ENCODE results near the gene AMMECR1L.
"Not testable (repeated sequence)": the region's sequence is repeated elsewhere in the genome, so short reads cannot be mapped to it uniquely, and the experiment has no call there.

The AMMECR1L gene

DNA sequence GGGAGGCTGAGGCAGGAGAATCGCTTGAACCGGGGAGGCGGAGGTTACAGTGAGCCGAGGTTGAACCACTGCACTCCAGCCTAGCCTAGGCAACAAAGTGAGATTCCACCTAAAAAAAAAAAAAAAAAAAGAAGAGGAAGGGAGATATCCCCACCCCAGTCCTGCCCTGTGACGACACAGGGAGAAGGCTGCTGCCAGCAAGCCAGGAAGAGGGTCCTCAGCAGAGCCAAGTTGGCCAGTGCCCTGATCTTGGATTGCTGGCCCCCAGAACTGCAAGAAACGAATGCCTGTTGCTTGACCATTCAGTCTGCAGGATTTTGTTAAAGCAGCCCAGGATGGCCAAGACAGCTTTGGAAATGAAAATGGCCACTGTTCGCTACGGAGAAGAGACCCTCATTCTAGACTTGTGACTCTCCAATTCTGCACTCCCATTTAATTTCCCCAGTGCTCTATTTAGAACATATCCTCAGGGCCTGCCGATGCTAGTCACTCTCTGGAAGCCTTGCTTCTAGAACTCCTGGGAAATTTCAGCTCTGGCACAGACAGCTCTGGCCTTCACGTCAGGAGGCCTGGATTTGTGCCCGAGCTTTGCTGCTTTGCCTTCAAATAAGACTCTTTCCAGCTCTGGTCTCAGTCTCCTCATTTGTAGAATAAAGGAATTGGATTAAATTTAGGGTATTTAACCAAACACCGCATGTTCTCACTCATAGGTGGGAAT, 15.7 kb upstream of the AMMECR1L start:
- Histone ChIP-seq H3K4me1 (ENCODE audit: control insufficient read depth in 1 of 2, insufficient read depth in 1 of 2, low read depth in 1 of 2, low read length in 1 of 2) (peaks cover 31 to 44% of the 10 kb centered on the region in 2 experiments), H3K4me3 (ENCODE audit: low read depth in 1 of 2, low read length in 1 of 2) (no peak overlapping the region), H3K36me3 (no peaks in the 10 kb centered on the region), H3K9me3 (no peaks in the 10 kb centered on the region), H3K27me3 (no peaks in the 10 kb centered on the region), H3K27ac (no peak overlapping the region)
- TF ChIP-seq, protein P1, sequence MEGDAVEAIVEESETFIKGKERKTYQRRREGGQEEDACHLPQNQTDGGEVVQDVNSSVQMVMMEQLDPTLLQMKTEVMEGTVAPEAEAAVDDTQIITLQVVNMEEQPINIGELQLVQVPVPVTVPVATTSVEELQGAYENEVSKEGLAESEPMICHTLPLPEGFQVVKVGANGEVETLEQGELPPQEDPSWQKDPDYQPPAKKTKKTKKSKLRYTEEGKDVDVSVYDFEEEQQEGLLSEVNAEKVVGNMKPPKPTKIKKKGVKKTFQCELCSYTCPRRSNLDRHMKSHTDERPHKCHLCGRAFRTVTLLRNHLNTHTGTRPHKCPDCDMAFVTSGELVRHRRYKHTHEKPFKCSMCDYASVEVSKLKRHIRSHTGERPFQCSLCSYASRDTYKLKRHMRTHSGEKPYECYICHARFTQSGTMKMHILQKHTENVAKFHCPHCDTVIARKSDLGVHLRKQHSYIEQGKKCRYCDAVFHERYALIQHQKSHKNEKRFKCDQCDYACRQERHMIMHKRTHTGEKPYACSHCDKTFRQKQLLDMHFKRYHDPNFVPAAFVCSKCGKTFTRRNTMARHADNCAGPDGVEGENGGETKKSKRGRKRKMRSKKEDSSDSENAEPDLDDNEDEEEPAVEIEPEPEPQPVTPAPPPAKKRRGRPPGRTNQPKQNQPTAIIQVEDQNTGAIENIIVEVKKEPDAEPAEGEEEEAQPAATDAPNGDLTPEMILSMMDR (IDR thresholded peaks at IDR 0.05): no peak

GRCh38 chr2:127897531-127898211, 11.9 kb upstream of the AMMECR1L start:
- TF ChIP-seq, protein P1 (IDR thresholded peaks at IDR 0.05): no peak
- no peaks in the 10 kb centered on the region for H3K27me3 ChIP-seq

DNA sequence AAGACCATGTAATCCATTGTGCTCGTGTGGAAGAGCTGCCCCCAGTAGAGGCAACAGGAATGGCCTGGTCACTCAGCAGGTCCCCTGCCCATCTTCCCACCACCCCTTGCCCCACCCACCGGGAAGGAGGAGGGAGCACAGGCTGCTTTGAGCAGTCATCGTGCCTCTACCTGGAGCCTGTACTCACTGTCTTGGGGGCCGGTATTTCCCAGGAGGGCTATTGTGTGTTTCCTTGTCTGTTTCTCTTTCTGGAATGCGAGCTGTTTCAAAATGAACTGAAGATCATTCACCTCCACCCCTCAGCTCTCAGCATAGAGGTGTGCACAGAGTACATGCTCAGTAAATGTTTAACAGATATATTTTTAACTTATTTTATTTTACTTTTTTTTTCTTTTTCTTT, 7.7 kb upstream of the AMMECR1L start:
- H3K27ac ChIP-seq: no peak overlapping the region
- no peaks in the 10 kb centered on the region for H3K9me3 ChIP-seq
- TF ChIP-seq, protein P1 (IDR thresholded peaks at IDR 0.05): no peak
- H3K4me3 ChIP-seq (ENCODE audit: low read depth in 1 of 2, low read length in 1 of 2): no peak overlapping the region
- H3K36me3 ChIP-seq: no peaks in the 10 kb centered on the region
- no peaks in the 10 kb centered on the region for H3K27me3 ChIP-seq
- peaks cover 21 to 24% of the 10 kb centered on the region in 2 experiments for H3K4me1 ChIP-seq (ENCODE audit: control insufficient read depth in 1 of 2, insufficient read depth in 1 of 2, low read depth in 1 of 2, low read length in 1 of 2)

More at GRCh38 chr2:127897531-127898211, 11.9 kb upstream of the AMMECR1L start:
- Histone ChIP-seq H3K36me3 (no peaks in the 10 kb centered on the region), H3K27ac (peak overlapping the region; percentile 54), H3K4me3 (ENCODE audit: low read depth in 1 of 2, low read length in 1 of 2) (no peak overlapping the region), H3K4me1 (ENCODE audit: control insufficient read depth in 1 of 2, insufficient read depth in 1 of 2, low read depth in 1 of 2, low read length in 1 of 2) (peaks cover 32 to 44% of the 10 kb centered on the region in 2 experiments), H3K9me3 (no peaks in the 10 kb centered on the region)

- TF ChIP-seq, protein P1 (IDR thresholded peaks at IDR 0.05): no peak
- no peak overlapping the region for H3K27ac ChIP-seq
- H3K4me1 ChIP-seq (ENCODE audit: control insufficient read depth in 1 of 2, insufficient read depth in 1 of 2, low read depth in 1 of 2, low read length in 1 of 2): peaks cover 17 to 20% of the 10 kb centered on the region in 2 experiments
- no peaks in the 10 kb centered on the region for H3K9me3 ChIP-seq
- H3K4me3 ChIP-seq (ENCODE audit: low read depth in 1 of 2, low read length in 1 of 2): no peak overlapping the region
- no peaks in the 10 kb centered on the region for H3K27me3 ChIP-seq
- H3K36me3 ChIP-seq: no peaks in the 10 kb centered on the region
Measured at GRCh38 chr2:127893033-127893432, 7.3 kb upstream of the AMMECR1L start.

- no peaks in the 10 kb centered on the region for H3K36me3 ChIP-seq
- H3K4me1 ChIP-seq (ENCODE audit: control insufficient read depth in 1 of 2, insufficient read depth in 1 of 2, low read depth in 1 of 2, low read length in 1 of 2): peaks cover 13 to 16% of the 10 kb centered on the region in 2 experiments
- TF ChIP-seq, protein P1 (IDR thresholded peaks at IDR 0.05): no peak
- H3K27ac ChIP-seq: no peak overlapping the region
- H3K4me3 ChIP-seq (ENCODE audit: low read depth in 1 of 2, low read length in 1 of 2): no peak overlapping the region
- no peaks in the 10 kb centered on the region for H3K9me3 ChIP-seq
- no peaks in the 10 kb centered on the region for H3K27me3 ChIP-seq
Measured at GRCh38 chr2:127891811-127892210, 6.1 kb upstream of the AMMECR1L start.

DNA sequence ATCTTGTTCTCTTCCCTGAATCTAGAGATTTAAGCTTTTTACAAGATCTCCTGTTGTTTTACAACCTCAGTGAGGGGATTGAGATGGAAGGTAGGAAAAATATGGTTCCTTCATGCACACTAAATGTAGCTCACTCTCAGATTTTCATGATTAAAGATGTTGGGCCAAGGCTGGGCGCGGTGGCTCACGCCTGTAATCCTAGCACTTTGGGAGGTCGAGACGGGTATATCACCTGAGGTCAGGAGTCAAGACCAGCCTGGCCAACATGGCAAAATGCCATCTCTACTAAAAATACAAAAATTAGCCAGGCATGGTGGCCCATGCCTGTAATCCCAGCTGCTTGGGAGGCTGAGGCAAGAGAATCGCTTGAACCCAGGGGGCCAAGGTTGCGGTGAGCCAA, 5.0 kb upstream of the AMMECR1L start:
- peaks cover 11 to 12% of the 10 kb centered on the region in 2 experiments for H3K4me1 ChIP-seq (ENCODE audit: control insufficient read depth in 1 of 2, insufficient read depth in 1 of 2, low read depth in 1 of 2, low read length in 1 of 2)
- H3K4me3 ChIP-seq (ENCODE audit: low read depth in 1 of 2, low read length in 1 of 2); H3K9me3 ChIP-seq; H3K27ac ChIP-seq; H3K36me3 ChIP-seq; H3K27me3 ChIP-seq: not testable (repeated sequence)

Measured in neutrophil (primary cell).